GM13977 (cell line): ENCODE results near the gene UFD1.

Source experiments
- DNase-seq: peaks from one replicate; pipeline ENCODE4 v3.0.0; 2012; ENCODE audit warnings: low spot score
- in situ Hi-C: fragments of 300-500 bp; cut with MboI; formaldehyde crosslinking; loops from one replicate; pipeline ENCODE4 v1.12.0; 2022; ENCODE audit warnings: low sequenced_read_pairs, low pct_unique_long_range_greater_than_20kb, mixed read lengths, inconsistent platforms; ENCODE audit not compliant: unreplicated experiment
- TF ChIP-seq, protein P1 (sequence below): IDR thresholded peaks from 2 replicates; pipeline ENCODE4 v1.5.1; 2012; ENCODE audit warnings: mild to moderate bottlenecking, control low read depth; ENCODE audit not compliant: insufficient read depth; ENCODE audit errors: extremely low read depth, missing control alignments

The UFD1 gene

DNA sequence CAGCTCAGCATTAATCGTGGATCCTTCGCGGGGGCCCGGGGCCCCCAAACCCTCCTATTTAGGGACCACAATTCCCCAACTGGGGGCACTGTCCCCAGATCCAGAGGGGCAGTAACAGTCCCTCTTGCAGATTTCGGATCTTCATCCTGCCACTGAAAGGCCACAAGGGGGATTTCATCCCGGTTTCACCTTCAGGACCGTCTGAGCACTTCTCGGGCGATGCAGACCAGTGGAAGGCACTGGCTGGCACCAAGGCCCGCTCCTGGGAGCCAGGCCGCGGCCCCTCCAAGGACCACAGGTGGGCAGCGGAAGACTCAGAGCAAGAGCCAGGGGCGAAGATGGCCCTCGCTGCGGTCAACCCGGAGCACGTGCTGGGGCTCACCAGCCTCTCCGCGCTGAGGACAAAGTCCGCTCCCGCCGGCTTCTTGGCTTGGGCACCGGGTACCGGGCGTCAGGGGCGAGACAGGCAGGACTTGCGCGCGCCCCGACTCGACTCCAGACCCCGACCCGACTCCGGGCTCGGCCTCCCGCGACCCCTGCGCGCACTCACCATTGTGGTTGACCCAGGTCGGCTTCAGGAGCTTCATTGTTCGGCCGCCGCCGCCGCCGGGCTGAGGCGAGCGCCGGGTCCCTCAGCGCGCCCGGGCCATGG is 48.0 kb downstream of the UFD1 start:
- in situ Hi-C loops = no loop called here
- TF ChIP-seq, protein P1, sequence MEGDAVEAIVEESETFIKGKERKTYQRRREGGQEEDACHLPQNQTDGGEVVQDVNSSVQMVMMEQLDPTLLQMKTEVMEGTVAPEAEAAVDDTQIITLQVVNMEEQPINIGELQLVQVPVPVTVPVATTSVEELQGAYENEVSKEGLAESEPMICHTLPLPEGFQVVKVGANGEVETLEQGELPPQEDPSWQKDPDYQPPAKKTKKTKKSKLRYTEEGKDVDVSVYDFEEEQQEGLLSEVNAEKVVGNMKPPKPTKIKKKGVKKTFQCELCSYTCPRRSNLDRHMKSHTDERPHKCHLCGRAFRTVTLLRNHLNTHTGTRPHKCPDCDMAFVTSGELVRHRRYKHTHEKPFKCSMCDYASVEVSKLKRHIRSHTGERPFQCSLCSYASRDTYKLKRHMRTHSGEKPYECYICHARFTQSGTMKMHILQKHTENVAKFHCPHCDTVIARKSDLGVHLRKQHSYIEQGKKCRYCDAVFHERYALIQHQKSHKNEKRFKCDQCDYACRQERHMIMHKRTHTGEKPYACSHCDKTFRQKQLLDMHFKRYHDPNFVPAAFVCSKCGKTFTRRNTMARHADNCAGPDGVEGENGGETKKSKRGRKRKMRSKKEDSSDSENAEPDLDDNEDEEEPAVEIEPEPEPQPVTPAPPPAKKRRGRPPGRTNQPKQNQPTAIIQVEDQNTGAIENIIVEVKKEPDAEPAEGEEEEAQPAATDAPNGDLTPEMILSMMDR = no peak
- DNase-seq = peak; percentile 45

DNA sequence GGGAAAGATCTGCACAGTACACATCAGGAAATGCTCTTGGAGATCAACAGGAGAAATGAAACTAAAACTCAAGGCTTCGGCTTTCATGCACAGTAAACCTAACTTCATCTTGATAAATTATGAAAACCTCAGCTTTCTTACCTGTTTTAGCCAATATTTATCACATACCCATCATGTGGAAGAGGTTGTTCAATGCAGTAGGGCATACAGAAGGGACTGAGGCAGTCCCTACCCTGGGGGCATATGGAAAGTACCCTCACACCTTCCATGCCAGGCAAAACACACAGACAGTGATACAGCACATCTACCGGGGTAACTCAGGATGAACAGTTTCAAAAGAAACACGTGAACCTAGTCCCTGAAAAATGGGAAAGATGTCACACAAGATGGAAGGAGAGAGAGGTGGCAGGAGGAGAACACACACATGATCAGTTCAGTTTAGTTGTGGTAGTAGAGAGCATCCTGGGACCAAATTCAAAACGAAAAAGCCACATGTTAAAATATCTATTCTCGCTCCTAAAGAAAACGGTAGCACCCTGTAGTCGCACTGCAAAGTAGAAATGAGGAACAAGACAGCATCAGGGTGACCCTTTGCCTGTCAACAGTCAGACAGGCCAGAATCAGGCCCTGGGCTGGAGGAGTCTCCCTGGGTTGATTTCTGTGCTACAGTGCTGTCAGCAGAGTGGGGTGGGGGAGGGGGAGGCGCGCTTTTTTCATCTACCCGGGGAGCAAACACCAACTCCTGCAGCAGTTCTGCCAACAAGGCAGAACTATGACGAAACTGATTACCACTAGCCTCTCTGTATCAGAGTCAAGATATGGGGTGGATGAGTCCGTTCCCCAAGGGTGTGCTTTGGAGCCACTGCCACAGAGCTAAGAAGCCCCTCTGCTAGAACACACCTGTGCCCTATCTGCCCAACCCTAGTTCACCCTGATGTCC is 48.8 kb downstream of the UFD1 start:
- TF ChIP-seq, protein P1 = no peak
- peak; percentile 53 for DNase-seq
- in situ Hi-C loops = no loop called here

DNA sequence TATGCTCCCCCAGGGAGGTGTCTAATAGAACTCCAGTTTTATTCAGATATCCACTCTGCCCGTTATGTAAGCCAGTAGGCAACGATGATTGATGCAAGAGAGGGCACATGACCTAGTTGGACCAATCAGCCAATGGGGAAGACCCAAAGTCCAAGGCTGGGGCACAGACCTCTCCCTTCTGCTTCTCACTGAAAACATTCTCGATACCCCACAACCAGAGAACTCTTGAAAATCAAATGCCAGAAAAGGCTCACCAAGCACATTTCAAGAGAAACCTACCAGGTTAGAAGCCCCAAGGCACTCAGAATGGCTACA is 54.9 kb downstream of the UFD1 start:
- TF ChIP-seq, protein P1 = no peak
- in situ Hi-C loops = no loop called here
- DNase-seq = no peak

DNA sequence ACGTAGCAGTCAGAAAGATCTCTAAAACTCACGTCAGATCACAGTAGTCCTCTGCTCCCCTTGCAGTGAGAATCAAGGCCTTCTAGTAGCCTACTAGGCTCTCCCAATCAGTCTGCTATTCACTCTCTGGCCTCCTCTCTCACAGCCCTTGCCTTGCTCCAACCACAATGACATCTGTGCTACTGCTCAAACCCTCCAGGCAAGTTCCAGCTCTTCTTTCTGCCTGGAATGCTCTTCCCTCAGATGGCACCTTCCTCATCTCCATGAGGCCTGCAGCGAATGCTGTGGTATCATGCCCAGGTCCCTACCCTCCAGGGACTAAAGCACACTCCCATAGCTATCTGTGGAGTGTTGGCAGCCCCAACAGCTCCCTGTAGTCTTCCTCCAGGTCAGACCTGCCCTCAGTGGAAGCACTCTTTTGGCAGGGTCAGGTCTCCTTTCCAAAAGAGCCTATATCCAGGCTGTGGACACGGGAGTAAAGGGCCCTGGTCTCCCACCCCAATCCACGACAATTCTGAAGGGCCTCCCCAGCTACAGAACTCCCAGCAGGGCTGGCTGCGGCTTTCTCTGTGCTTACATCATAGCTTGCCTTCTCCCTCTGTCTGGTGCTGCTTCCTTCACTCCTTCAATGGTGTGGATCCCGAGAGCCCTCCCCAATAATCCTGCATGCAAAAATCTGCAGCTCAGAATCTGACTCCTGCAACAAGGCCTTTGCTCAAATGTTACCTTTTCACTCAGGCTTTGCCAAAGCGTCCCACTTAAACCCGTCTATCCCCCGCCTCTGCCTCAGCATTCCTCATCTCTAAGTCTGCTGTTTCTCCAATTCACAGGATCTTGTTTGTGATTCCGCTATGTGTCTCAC is 56.3 kb downstream of the UFD1 start:
- no peak for DNase-seq
- TF ChIP-seq, protein P1 = no peak
- in situ Hi-C loops = no loop called here

DNA sequence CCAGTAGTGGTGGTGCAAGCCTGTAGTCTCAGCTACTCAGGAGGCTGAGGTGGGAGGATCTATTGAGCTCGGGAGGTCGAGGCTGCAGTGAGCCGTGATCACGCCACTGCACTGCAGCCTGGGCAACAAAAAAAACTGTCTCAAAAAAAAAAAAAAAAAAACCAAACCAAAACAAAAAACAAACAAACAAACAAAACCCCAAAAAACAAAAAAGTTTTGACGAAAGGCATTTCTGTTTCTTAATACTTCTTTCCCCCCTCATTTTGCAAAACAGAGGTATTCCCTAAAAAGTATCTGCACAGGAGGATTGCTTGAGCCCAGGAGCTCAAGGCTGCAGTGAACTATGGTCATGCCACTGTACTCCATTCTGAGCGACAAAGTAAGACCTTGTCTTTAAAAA is 58.7 kb downstream of the UFD1 start:
- TF ChIP-seq, protein P1 = no peak
- DNase-seq = no peak
- in situ Hi-C loops = no loop called here

DNA sequence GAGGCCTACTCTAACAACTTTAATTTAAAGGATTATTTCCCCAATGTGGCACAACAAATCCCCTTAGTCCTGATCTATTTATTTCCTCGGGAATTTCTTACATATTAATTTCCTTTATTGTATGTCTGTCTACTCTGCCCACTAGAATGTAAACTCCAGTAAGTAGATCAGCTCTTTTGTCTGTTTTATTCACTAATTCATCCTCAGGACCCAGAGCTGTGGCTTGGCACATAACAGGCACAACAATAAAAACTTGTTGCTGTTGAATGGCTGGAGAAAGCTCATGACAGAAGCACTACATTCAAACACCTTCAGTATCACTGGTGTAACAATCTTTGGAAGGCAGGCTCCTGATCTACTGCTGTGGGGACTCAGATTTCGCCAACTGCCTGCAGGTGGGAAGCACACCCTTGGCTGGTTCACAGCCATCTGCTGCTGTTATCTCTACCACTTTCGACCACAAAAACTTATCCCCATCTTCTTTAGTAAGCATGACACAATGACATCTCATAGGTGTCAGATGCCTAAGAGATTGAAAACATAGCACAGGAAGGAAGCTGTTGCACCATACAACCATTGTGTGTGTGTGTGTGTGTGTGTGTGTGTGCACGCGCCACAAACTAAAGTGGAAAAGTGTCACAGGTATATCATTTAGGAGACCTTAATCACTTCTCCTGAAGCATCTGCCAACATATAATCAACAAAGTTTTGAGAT is 59.4 kb downstream of the UFD1 start:
- peak; percentile 69 for DNase-seq

More for the DNA sequence above, 59.4 kb downstream of the UFD1 start:
- TF ChIP-seq, protein P1 = no peak
- in situ Hi-C loops = no loop called here
